ENCODE results near the gene ICAM1. TPM values are rescaled to one million over a fixed set of nuclear protein-coding genes. Genes with fewer than 3 reads are reported as not detected.
"Not testable (repeated sequence)": the region's sequence is repeated elsewhere in the genome, so short reads cannot be mapped to it uniquely, and the experiment has no call there.

ICAM1 gene
- total RNA-seq, 1 experiment from 2014 or later, result 23.8 TPM

GRCh38 chr19:10237702-10238101 is 33.2 kb upstream of the ICAM1 start:
- no TSS peak for BruUV-seq (replicated peaks)
- no peak overlapping the region for H3K27ac ChIP-seq

DNA sequence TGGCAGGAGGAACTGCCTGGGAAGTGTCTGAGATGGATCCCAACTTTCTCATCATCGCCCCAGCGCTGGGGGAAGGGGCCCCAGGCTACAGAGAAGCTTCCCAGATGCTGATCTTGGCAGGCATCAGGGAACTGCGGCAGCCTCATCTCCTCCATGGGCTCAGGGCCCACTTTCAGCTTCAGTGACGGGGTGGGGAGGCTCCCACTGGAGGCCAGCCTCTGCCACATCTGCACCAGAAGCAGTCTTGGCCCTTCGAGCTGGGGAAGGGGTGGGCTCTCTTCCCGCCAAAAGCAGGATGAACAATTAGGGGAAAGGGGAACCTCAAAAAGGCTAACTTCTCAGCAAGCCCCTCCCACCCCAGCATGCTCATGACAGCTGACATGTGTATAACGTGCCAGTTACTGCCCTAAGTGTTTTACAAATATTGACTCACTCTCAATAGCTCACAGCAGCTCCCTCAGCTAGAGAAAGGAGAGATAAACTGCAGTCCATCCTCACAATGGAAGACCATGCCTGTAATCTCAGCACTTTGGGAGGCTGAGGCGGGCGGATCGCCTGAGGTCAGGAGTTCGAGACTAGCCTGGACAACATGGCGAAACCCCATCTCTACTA is 32.6 kb upstream of the ICAM1 start:
- no peaks in the 10 kb centered on the region for H3K36me3 ChIP-seq (ENCODE audit: low read depth)
- H3K4me2 ChIP-seq, result no peak overlapping the region
- CTCF ChIA-PET, result interaction anchor here (0.6 kb wide), 1 partner anchor 142 kb away, joined by 3 read pairs; no protein-coding TSS in a partner anchor
- H4K20me1 ChIP-seq (ENCODE audit: insufficient read depth), result no peaks in the 10 kb centered on the region
- POLR2A ChIA-PET (ENCODE audit: unreplicated experiment), result interaction anchor here (0.6 to 0.7 kb wide), 2 partner anchors 33 to 132 kb away, joined by 3 read pairs; partner anchors contain the start of genes ICAM1 and PPAN
- no TSS peak for BruUV-seq (replicated peaks)
- no peak overlapping the region for H3K4me3 ChIP-seq
- H3K79me2 ChIP-seq (ENCODE audit: low read depth), result no peaks in the 10 kb centered on the region
- intact Hi-C loops (cut with micrococcal nuclease; ENCODE audit: unreplicated experiment), result no loop called here
- no peak overlapping the region for H3K27ac ChIP-seq
- no peak for TF ChIP-seq EZH2 (IDR thresholded peaks at IDR 0.05; ENCODE audit: low read depth)
- TF ChIP-seq, protein P1, sequence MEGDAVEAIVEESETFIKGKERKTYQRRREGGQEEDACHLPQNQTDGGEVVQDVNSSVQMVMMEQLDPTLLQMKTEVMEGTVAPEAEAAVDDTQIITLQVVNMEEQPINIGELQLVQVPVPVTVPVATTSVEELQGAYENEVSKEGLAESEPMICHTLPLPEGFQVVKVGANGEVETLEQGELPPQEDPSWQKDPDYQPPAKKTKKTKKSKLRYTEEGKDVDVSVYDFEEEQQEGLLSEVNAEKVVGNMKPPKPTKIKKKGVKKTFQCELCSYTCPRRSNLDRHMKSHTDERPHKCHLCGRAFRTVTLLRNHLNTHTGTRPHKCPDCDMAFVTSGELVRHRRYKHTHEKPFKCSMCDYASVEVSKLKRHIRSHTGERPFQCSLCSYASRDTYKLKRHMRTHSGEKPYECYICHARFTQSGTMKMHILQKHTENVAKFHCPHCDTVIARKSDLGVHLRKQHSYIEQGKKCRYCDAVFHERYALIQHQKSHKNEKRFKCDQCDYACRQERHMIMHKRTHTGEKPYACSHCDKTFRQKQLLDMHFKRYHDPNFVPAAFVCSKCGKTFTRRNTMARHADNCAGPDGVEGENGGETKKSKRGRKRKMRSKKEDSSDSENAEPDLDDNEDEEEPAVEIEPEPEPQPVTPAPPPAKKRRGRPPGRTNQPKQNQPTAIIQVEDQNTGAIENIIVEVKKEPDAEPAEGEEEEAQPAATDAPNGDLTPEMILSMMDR (conservative IDR thresholded peaks at IDR 0.05), result no peak
- DNase-seq, result peak in 1 of 2 experiments; percentile 46
- H3K9me3 ChIP-seq (ENCODE audit: insufficient read depth, low read depth), result no peaks in the 10 kb centered on the region
- H3K9me2 ChIP-seq (ENCODE audit: insufficient read depth), result no peaks in the 10 kb centered on the region
- no peaks in the 10 kb centered on the region for H3K27me3 ChIP-seq (ENCODE audit: insufficient read depth, low read depth)
- H3K4me1 ChIP-seq (replicated peaks; ENCODE audit: insufficient read depth), result peaks cover 18% of the 10 kb centered on the region; the same call in 1 of the 2 replicates
- H2AFZ ChIP-seq, result no peak overlapping the region
- peaks cover 4% of the 10 kb centered on the region; the same call in 1 of the 2 replicates for H3F3A ChIP-seq (ENCODE audit: insufficient read depth, low read depth)

More at GRCh38 chr19:10237702-10238101, 33.2 kb upstream of the ICAM1 start:
- DNase-seq, result peak in 1 of 2 experiments; percentile 24
- Histone ChIP-seq H3K27me3 (ENCODE audit: insufficient read depth, low read depth) (no peaks in the 10 kb centered on the region), H4K20me1 (ENCODE audit: insufficient read depth) (no peaks in the 10 kb centered on the region), H3K9me2 (ENCODE audit: insufficient read depth) (no peaks in the 10 kb centered on the region), H3K4me1 (replicated peaks; ENCODE audit: insufficient read depth) (peaks cover 17% of the 10 kb centered on the region; the same call in 1 of the 2 replicates), H3K4me2 (no peak overlapping the region), H3K79me2 (ENCODE audit: low read depth) (no peaks in the 10 kb centered on the region), H2AFZ (no peak overlapping the region), H3K4me3 (no peak overlapping the region), H3K36me3 (ENCODE audit: low read depth) (no peaks in the 10 kb centered on the region), H3K9me3 (ENCODE audit: insufficient read depth, low read depth) (no peaks in the 10 kb centered on the region), H3F3A (ENCODE audit: insufficient read depth, low read depth) (peaks cover 4% of the 10 kb centered on the region; the same call in 1 of the 2 replicates)
- ChIA-PET CTCF (interaction anchor here (0.6 kb wide), 1 partner anchor 141 kb away, joined by 3 read pairs; no protein-coding TSS in a partner anchor), POLR2A (ENCODE audit: unreplicated experiment) (interaction anchor here (0.6 kb wide), 1 partner anchor 33 kb away, joined by 3 read pairs; the partner anchor contains the start of gene ICAM1)
- intact Hi-C loops (cut with micrococcal nuclease; ENCODE audit: unreplicated experiment), result no loop called here
- TF ChIP-seq, protein P1 (conservative IDR thresholded peaks at IDR 0.05), result no peak
- no peak for TF ChIP-seq EZH2 (IDR thresholded peaks at IDR 0.05; ENCODE audit: low read depth)

DNA sequence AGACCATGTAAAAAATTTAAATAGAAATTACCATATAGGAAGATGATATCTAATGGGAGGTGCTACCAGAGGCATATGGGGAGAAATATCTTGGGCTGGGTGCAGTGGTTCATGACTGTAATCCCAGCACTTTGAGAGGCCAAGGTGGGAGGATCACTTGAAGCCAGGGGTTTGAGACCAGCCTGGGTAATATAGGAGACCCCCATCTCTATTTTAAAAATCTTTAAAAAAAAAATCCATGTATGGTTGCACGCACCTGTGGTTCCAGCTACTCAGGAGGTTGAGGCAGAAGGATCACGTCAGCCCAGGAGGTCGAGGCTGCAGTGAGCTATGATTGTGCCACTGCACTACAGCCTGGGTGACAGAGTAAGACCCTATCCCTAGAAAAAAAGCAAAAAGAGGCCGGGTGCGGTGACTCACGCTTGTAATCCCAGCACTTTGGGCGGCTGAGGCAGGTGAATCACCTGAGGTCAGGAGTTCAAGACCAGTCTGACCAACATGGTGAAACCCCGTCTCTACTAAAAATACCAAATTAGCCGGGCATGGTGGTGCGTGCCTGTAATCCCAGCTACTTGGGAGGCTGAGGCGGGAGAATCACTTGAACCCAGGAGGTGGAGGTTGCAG is 29.0 kb upstream of the ICAM1 start:
- H4K20me1 ChIP-seq (ENCODE audit: insufficient read depth); H3K27me3 ChIP-seq (ENCODE audit: insufficient read depth, low read depth); POLR2A ChIA-PET (ENCODE audit: unreplicated experiment); H3K9me2 ChIP-seq (ENCODE audit: insufficient read depth); H3K79me2 ChIP-seq (ENCODE audit: low read depth); H3K4me3 ChIP-seq; intact Hi-C loops (cut with micrococcal nuclease; ENCODE audit: unreplicated experiment); H3K27ac ChIP-seq; H3K36me3 ChIP-seq (ENCODE audit: low read depth); H2AFZ ChIP-seq; BruUV-seq (replicated peaks); CTCF ChIA-PET; H3K9me3 ChIP-seq (ENCODE audit: insufficient read depth, low read depth): not testable (repeated sequence)
- Histone ChIP-seq H3F3A (ENCODE audit: insufficient read depth, low read depth) (peaks cover 12% of the 10 kb centered on the region; the same call in 1 of the 2 replicates), H3K4me2 (0 out of 2 replicates have a peak overlapping the region, but pooled peaks have one; percentile 9), H3K4me1 (replicated peaks; ENCODE audit: insufficient read depth) (peaks cover 22% of the 10 kb centered on the region; the same call in 1 of the 2 replicates)
- DNase-seq, result peak in 1 of 2 experiments; percentile 51

Data from PC-9 (cell line).